Measurements from ENCODE around the gene ZNF281.

DNA sequence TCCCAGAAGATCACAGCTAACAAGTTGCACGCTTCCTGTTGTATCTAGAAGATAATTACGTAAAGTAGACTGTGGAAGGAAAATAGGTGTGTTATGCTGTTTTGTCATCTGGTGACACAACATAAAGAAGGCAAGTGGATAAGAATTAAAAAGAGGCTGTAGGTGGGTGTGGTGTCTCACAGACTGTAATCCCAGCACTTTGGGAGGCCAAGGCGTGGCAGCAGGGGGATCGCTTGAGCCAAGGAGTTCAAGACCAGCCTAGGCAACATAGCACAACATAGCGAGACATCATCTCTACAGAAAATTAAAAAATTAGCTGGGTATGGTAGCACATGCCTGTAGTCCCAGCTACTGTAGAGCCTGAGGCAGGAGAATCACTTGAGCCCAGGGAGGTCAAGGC lies 17.9 kb upstream of the ZNF281 start:
- TF ChIP-seq, protein P1, sequence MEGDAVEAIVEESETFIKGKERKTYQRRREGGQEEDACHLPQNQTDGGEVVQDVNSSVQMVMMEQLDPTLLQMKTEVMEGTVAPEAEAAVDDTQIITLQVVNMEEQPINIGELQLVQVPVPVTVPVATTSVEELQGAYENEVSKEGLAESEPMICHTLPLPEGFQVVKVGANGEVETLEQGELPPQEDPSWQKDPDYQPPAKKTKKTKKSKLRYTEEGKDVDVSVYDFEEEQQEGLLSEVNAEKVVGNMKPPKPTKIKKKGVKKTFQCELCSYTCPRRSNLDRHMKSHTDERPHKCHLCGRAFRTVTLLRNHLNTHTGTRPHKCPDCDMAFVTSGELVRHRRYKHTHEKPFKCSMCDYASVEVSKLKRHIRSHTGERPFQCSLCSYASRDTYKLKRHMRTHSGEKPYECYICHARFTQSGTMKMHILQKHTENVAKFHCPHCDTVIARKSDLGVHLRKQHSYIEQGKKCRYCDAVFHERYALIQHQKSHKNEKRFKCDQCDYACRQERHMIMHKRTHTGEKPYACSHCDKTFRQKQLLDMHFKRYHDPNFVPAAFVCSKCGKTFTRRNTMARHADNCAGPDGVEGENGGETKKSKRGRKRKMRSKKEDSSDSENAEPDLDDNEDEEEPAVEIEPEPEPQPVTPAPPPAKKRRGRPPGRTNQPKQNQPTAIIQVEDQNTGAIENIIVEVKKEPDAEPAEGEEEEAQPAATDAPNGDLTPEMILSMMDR (IDR thresholded peaks at IDR 0.05), result no peak
- TF ChIP-seq POLR2A (IDR thresholded peaks at IDR 0.05), result no peak

All from esophagus squamous epithelium (tissue), 4 donors.